Thoracic aorta (tissue), 2 donors: ENCODE results near the gene CTCF. TPM values are rescaled to one million over a fixed set of nuclear protein-coding genes. Genes with fewer than 3 reads are reported as not detected.

Experiments
- ATAC-seq: fragments of 150-250 bp; one replicate; pipeline ENCODE4 v1.8.0; 2017; ENCODE audit warnings: low read depth; ENCODE audit not compliant: insufficient number of reproducible peaks, low FRiP score
- DNase-seq: peaks from one replicate; pipeline ENCODE4 v3.0.0-alpha.2; 2020; ENCODE audit warnings: low spot score
- H3K27ac ChIP-seq, 2 donors: fragments of 200-600 bp; sonication (generic); 1 replicate in 1 of 2; 2 replicates in 1 of 2; pipeline ENCODE4 v1.5.1; 2016; ENCODE audit warnings: mild to moderate bottlenecking in 2 of 2, moderate library complexity in 2 of 2
- H3K27me3 ChIP-seq: fragments of 200-600 bp; sonication (generic); replicated peaks from 2 replicates; pipeline ENCODE4 v1.6.0; 2016; ENCODE audit warnings: mild to moderate bottlenecking; ENCODE audit not compliant: insufficient read depth
- H3K36me3 ChIP-seq: fragments of 200-600 bp; sonication (generic); one replicate; pipeline ENCODE4 v1.5.1; 2016
- H3K4me1 ChIP-seq, 2 donors: fragments of 200-600 bp; sonication (generic); 1 replicate in 1 of 2; 2 replicates in 1 of 2; pipeline versions ENCODE4 v1.5.1 to v1.6.0; 2016; ENCODE audit warnings: low read depth in 2 of 2, mild to moderate bottlenecking in 1 of 2; ENCODE audit not compliant: control insufficient read depth in 1 of 2
- H3K4me3 ChIP-seq: fragments of 200-600 bp; sonication (generic); 2 replicates; pipeline ENCODE4 v1.5.1; 2016; ENCODE audit warnings: mild to moderate bottlenecking
- H3K9me3 ChIP-seq: fragments of 200-600 bp; sonication (generic); 2 replicates; pipeline ENCODE4 v1.5.1; 2016
- CTCF ChIP-seq: fragments of 200-600 bp; sonication (generic); IDR thresholded peaks from one replicate; pipeline ENCODE4 v1.5.1; 2019; ENCODE audit warnings: antibody characterized with exemption
- total RNA-seq, 2 donors: library from RNA; depleted of rRNA; stranded (reverse); fragments of >200 nt; gene quantifications; one replicate each; pipeline versions ENCODE4 v1.1.0 to v1.2.3, GENCODE V29; 2016

Gene CTCF
- total RNA-seq, 2 donors from 2014 or later = 23.0 to 26.7 TPM

- no peak overlapping the region for H3K27ac ChIP-seq
- H3K9me3 ChIP-seq = no peaks in the 10 kb centered on the region
- no peaks in the 10 kb centered on the region for H3K4me1 ChIP-seq
- no peak for TF ChIP-seq CTCF
- ATAC-seq (no peak), DNase-seq (no peak)
- no peaks in the 10 kb centered on the region for H3K27me3 ChIP-seq
- H3K4me3 ChIP-seq = no peak overlapping the region
- peaks cover 34% of the 10 kb centered on the region for H3K36me3 ChIP-seq
Measured at GRCh38 chr16:67613808-67614207, 51.5 kb downstream of the CTCF start.

- Histone ChIP-seq H3K4me3 (no peak overlapping the region), H3K27me3 (no peaks in the 10 kb centered on the region), H3K4me1 (no peaks in the 10 kb centered on the region), H3K9me3 (no peaks in the 10 kb centered on the region), H3K36me3 (peaks cover 68% of the 10 kb centered on the region), H3K27ac (no peak overlapping the region)
- ATAC-seq (no peak), DNase-seq (no peak)
- TF ChIP-seq CTCF = no peak
Measured at GRCh38 chr16:67628216-67628615, 65.9 kb downstream of the CTCF start.

GRCh38 chr16:67632415-67633172, 70.3 kb downstream of the CTCF start:
- peaks cover 68% of the 10 kb centered on the region for H3K36me3 ChIP-seq
- TF ChIP-seq CTCF = no peak
- no peak overlapping the region for H3K4me3 ChIP-seq
- ATAC-seq = no peak
- no peak overlapping the region for H3K27ac ChIP-seq
- no peaks in the 10 kb centered on the region for H3K27me3 ChIP-seq
- DNase-seq = no peak
- no peaks in the 10 kb centered on the region for H3K4me1 ChIP-seq
- H3K9me3 ChIP-seq = no peaks in the 10 kb centered on the region

GRCh38 chr16:67636713-67637112, 74.4 kb downstream of the CTCF start:
- no peak for ATAC-seq
- Histone ChIP-seq H3K4me3 (no peak overlapping the region), H3K9me3 (no peaks in the 10 kb centered on the region), H3K27me3 (no peaks in the 10 kb centered on the region), H3K36me3 (peaks cover 50% of the 10 kb centered on the region), H3K4me1 (peaks cover under 1 to 3% of the 10 kb centered on the region in 2 donors), H3K27ac (no peak overlapping the region)
- DNase-seq = no peak
- TF ChIP-seq CTCF = no peak

GRCh38 chr16:67637625-67638024, 75.3 kb downstream of the CTCF start:
- H3K9me3 ChIP-seq = no peaks in the 10 kb centered on the region

More at GRCh38 chr16:67637625-67638024, 75.3 kb downstream of the CTCF start:
- ATAC-seq (no peak), DNase-seq (no peak)
- Histone ChIP-seq H3K4me3 (no peak overlapping the region), H3K4me1 (peaks cover 10 to 12% of the 10 kb centered on the region in 2 donors), H3K36me3 (peaks cover 45% of the 10 kb centered on the region), H3K27me3 (no peaks in the 10 kb centered on the region), H3K27ac (no peak overlapping the region)
- TF ChIP-seq CTCF = no peak
